GM10266 (cell line): ENCODE data around the gene COL20A1.
"Not testable (repeated sequence)": the region's sequence is repeated elsewhere in the genome, so short reads cannot be mapped to it uniquely, and the experiment has no call there.

Experiments
- DNase-seq: peaks from one replicate; pipeline ENCODE4 v3.0.0; 2012; ENCODE audit errors: extremely low spot score
- TF ChIP-seq, protein P1 (sequence below): IDR thresholded peaks from 2 replicates; pipeline ENCODE4 v1.5.1; 2012; ENCODE audit warnings: mild to moderate bottlenecking, low read depth; ENCODE audit not compliant: control insufficient read depth, insufficient read depth; ENCODE audit errors: missing control alignments

COL20A1 gene

DNA sequence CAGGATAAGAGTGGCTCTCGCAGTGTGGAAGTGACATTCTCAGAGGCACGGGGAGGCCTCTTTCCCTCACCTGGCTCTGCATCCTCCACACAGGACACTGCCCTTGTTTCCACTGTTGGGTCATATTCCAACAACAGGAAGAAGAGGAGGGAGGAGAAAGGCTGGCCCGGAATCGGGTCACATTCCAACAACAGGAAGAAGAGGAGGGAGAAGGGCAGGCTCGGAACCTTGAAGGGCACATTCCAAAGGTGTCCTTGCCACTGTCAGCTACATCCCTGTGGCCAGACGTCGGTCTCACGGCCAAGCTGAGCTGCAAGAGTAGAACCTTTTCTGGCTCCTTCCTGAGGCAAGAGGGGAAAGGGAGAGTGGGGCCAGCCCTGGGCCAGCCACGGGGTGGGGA is 42.7 kb downstream of the COL20A1 start:
- no peak for DNase-seq
- TF ChIP-seq, protein P1, sequence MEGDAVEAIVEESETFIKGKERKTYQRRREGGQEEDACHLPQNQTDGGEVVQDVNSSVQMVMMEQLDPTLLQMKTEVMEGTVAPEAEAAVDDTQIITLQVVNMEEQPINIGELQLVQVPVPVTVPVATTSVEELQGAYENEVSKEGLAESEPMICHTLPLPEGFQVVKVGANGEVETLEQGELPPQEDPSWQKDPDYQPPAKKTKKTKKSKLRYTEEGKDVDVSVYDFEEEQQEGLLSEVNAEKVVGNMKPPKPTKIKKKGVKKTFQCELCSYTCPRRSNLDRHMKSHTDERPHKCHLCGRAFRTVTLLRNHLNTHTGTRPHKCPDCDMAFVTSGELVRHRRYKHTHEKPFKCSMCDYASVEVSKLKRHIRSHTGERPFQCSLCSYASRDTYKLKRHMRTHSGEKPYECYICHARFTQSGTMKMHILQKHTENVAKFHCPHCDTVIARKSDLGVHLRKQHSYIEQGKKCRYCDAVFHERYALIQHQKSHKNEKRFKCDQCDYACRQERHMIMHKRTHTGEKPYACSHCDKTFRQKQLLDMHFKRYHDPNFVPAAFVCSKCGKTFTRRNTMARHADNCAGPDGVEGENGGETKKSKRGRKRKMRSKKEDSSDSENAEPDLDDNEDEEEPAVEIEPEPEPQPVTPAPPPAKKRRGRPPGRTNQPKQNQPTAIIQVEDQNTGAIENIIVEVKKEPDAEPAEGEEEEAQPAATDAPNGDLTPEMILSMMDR, result no peak

DNA sequence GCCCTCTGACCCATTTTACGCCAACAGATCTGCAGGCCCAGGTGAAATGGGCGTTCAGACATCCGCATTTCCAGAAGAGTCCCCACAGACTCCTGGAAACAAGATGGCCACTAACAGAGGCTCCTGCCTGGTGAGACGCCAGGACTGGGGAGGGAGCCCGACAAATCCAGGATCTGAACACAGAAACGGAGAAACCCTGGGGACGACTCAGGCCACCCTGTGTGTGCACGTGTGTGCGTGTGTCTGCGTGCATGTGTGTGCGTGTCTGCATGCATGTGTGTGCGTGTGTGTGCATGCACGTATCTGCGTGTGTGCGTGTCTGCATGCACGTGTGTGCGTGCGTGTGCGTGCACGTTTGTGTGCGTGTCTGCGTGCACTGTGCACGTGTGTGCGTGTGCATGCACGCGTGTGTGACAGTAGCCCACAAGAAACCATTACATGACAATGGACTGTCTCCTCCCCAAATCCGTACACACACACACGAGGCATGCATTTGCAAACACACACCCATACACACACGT is 43.3 kb downstream of the COL20A1 start:
- no peak for DNase-seq
- TF ChIP-seq, protein P1, result no peak

- no peak for DNase-seq
- TF ChIP-seq, protein P1, result no peak
These were observed 44.9 kb downstream of the COL20A1 start for GRCh38 chr20:63337786-63338420.

DNA sequence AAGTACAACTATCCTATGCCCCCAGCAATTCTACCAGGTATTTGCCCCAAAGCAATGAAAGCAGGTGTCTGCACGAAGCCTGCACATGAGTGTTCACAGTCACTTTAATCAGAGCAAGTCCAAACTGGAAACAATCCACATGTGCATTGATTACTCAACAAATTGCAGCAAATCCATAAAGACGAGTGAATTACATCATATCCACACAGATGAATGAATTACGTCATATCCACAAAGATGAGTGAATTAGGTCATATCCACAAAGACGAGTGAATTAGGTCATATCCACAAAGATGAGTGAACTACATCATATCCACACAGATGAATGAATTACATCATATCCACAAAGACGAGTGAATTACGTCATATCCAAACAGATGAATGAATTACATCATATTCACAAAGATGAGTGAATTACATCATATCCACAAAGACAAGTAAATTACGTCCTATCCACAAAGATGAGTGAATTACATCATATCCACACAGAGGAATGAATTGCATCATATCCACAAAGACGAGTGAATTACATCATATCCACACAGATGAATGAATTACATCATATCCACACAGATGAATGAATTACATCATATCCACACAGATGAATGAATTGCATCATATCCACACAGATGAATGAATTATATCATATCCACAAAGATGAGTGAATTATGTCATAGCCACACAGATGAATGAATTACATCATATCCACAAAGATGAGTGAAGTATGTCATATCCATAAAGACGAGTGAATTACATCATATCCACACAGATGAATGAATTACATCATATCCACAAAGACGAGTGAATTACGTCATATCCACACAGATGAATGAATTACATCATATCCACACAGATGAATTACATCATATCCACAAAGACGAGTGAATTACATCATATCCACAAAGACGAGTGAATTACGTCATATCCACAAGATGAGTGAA is 46.4 kb downstream of the COL20A1 start:
- not testable (repeated sequence) for DNase-seq

DNA sequence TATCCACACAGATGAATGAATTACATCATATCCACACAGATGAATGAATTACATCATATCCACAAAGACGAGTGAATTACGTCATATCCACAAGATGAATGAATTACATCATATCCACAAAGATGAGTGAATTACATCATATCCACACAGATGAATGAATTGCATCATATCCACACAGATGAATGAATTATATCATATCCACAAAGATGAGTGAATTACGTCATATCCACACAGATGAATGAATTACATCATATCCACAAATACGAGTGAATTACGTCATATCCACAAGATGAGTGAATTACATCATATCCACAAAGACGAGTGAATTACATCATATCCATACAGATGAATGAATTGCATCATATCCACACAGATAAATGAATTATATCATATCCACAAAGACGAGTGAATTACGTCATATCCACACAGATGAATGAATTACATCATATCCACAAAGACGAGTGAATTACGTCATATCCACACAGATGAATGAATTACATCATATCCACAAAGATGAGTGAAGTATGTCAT is 47.2 kb downstream of the COL20A1 start:
- DNase-seq, result not testable (repeated sequence)

DNA sequence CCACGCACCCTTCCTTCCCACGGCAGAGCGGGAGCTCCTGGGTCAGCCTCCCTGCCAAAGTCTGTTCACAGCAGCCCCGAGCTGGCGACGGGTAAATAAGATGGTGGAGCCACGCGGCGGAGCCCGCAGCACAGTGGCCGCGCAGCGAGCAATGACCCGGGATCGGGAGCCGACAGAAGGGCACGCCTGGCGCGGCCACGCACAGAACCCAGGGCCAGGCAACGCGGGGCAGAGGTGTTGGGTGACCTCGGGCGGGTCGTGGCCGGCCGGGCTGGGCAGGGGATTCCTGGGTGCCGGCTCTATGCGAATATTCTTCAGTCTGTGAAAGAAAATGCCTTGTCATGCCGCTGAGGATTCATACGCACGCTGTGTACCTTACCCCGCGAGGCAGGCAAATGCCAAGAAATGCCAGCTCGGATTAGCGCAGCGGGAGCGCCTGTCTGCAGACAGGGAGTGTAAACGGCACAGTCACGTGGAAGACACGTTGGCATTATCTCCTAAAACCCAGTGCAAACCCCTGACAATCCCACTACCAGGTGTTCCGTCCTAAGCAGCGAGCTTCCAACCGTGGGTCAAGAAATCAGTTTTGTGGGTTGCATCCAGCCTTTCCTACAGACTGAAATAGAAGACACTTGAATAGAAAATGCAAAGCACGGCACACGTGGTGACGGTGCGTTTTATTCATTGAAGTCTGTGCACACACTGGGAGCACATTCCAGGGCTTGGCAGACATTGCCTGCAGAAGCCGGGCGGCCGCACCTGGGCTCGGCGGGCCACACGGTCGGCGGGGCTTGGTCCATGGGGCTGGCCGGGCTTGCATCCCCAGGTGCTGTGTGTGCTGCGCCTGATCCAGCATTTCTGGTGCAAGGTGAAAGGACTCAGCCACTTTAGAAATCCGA is 49.8 kb downstream of the COL20A1 start:
- TF ChIP-seq, protein P1, result no peak
- no peak for DNase-seq

- DNase-seq, result no peak
- TF ChIP-seq, protein P1, result no peak
These were observed 50.8 kb downstream of the COL20A1 start for GRCh38 chr20:63343460-63344445.
